Stimulated activated CD4-positive, alpha-beta T cell treated with anti-CD3 and anti-CD28 coated beads, Interleukin-1b, Interleukin-23, amount 100 ng/mL, for 4 hours (primary cell): ENCODE data around the gene FGF22.
"Not testable (repeated sequence)": the region's sequence is repeated elsewhere in the genome, so short reads cannot be mapped to it uniquely, and the experiment has no call there.

Experiments
- DNase-seq, 2 donors: peaks; one replicate each; pipeline ENCODE4 v3.0.0-alpha.2; 2020; ENCODE audit warnings: low read depth in 2 of 2

Gene FGF22

DNA sequence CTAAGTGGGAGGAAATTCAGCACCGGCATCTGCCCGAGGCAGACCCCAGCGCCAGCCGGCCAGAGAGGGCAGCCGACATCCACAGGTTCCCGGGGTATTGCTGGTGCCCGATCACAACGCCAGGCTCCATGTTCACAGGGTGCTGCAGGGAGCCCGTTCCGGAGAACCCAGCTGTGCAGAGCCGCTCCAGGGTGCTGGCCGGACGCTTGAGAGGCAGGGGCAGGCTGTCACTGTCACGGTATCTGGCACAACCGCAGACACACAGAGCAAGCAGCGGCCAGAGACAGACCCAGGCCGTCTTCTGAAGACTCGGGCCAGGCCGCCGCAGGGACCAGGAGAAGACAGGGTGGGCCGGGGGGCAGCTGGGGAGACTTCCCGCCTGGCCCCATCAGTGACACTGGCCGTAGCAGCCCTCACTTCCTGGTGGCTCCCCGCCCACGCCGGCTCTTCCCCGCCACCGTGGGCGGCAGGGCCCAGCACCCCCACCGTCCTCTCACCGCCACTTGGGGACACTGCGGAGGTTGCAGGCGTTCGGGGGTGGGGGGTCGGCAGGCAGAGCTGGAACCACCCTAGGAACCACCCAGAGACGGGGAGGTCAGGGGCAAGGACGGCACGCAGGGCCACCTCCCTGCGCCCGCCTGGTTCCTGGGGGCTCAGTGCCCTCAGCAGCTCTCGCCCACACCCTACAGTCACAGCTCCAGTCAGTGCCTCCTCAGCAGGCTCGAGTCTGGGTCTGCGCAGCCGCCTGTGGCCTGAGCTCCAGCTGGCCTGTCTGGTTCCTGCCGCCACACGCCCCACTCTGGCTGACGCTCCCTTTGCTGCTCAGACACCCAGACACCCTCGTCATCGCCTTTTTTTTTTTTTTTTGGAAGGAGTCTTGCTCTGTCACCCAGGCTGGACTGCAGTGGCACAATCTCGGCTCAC, 19.5 kb downstream of the FGF22 start:
- no peak for DNase-seq

GRCh38 chr19:660793-661426, 21.2 kb downstream of the FGF22 start:
- DNase-seq, result no peak

DNA sequence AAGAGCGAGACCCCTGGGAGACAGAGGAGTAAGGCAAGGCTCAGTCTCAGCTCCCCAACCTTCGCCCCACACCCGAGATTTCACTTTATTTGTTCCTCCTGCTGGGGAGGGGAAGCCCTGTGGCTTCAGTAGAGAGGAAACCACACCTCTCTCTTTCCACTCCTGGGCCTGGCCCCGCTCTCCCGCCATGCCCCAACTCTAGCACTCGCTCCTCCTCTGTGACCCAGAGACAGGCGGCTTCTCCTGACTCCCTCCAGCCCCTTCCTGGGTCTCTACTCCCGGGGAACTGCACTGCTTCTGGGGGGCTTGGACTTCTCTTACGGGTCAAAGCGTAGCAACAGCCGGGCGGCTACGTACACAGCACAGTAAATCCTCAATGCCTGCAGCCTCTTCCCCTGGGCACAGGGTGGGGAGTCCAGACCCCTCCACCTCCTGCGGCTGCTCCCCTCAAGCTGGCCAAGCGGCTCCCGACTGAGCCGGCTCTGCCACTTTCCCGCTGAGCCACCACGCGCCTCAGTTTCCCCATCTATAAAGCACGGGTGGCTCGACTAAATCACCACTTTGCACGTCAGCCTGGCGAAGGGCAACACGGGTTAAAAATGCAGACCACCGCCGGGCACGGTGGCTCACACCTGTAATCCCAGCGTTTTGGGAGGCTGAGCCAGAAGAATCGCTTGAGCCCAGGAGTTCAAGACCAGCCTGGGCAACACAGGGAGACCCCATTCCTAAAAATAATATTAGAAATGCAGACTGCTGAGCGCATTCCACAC, 21.9 kb downstream of the FGF22 start:
- DNase-seq, result peak; percentile 42 to 50

DNA sequence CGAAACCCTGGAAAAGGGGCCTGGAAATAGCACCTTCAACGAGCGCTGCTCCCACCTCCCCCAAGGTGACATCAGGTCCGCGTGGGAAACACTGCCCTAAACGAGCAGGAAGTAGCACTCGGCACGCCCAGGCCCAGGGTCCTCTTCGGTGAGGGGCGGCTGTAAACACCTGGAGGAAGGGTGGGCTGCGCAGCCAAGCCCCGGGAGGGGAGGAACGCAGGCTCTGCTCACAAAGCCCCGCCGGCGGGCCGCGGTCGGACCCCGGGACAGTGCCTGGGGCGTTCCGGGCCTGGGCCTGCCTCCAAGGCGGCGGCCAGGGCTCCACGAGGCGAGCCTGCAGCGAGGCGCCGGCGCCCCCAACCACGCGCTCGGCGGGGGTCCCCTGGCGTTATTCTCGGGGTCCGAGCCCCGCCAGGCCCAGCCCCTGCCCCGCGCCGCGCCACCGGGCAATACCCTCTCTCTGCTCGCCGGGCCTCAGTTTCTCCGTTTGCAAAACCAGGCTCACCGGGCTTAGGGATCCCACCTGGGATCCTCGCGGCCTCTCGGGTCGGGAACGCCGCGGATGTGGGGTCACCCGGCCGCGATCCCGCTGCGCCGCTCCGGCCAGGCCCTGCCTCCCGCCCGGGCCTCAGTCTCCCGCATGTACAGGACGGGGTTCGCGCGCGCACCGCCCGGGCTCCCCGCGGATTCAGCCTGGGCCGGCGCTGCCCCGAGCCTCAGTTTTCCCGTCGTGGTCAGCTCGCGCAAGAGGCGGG, 22.7 kb downstream of the FGF22 start:
- DNase-seq, result peak; percentile 58 to 63

GRCh38 chr19:662962-663681, 23.4 kb downstream of the FGF22 start, which contains the start of gene RNF126:
Gene RNF126 (minus strand): TSS chr19:663214. CDS start chr19:663121, 93 bp downstream.
- peak; percentile 94 to 97 for DNase-seq

- no peak for DNase-seq
Measured at GRCh38 chr19:663682-664117, 24.0 kb downstream of the FGF22 start.

DNA sequence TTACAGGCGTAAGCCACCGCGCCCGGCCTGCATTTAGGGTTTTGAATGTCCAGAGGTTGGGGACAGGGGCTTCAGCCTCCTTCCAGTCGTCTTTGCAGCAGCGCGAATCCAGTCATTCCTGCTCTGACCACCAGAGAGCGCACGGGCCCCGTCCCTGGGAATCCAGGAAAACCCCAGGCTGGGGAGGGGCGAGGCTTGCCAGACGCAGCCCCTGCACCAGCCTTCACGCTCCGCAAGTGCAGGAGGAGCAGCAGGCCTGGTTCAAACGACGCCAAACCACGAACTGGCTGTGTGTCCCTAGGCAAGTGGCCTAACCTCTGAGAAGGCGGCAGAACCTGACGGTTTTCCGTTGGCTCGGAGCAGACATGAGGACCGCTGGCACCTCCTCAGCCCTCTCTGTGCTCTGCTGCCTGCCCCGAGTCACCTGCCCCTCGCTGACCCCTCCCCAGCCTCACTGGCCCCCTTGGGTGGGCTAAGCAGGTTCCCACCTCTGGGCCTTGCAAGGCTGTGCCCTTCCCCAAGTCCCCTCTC, 25.3 kb downstream of the FGF22 start:
- peak; percentile 81 for DNase-seq

GRCh38 chr19:666985-667573, 27.4 kb downstream of the FGF22 start:
- not testable (repeated sequence) for DNase-seq

DNA sequence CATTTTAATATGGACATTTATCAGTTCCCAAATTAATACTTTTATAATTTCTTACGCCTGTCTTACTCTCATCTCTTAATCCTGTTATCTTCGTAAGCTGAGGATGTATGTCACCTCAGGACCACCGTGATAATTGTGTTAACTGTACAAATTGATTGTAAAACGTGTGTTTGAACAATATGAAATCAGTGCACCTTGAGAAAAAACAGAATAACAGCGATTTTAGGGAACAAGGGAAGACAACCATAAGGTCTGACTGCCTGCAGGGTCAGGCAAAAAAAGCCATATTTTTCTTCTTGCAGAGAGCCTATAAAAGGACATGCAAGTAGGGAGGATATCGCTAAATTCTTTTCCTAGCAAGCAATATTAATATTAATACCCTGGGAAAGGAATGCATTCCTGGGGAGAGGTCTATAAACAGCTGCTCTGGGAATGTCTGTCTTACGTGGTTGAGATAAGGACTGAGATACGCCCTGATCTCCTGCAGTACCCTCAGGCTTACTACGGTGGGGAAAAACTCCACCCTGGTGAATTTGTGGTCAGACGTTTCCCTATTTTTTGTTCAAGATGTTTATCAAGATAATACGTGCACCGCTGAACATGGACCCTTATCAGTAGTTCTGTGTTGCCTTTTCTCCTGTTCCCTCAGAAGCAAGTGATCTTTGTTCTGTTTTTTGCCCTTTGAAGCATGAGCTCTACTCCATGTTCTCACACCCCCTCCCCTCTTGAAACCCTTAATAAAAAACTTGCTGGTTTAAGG, 29.2 kb downstream of the FGF22 start:
- not testable (repeated sequence) for DNase-seq

DNA sequence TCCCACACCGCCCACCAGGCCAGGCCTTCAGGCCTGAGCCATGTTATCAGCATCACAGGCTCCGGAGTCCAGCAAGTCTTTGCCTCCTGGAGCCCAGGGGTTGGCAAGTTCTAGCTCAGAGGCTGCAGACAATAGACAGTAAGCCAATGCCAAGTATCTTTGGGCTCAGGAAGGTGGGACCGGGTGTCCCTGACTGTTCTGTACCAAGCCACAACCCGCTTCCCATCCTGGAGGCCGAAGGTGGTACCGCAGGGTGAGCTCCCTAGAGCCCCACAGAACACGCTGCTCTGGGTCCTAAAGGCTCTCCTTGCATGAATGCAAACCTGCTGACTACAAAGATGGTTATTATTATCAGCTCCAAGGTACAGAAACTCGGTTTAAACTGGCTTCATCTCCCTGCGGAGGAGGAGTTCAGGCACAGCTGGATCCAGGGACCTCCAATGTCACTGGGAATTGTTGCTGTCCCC, 31.0 kb downstream of the FGF22 start:
- DNase-seq, result no peak

DNA sequence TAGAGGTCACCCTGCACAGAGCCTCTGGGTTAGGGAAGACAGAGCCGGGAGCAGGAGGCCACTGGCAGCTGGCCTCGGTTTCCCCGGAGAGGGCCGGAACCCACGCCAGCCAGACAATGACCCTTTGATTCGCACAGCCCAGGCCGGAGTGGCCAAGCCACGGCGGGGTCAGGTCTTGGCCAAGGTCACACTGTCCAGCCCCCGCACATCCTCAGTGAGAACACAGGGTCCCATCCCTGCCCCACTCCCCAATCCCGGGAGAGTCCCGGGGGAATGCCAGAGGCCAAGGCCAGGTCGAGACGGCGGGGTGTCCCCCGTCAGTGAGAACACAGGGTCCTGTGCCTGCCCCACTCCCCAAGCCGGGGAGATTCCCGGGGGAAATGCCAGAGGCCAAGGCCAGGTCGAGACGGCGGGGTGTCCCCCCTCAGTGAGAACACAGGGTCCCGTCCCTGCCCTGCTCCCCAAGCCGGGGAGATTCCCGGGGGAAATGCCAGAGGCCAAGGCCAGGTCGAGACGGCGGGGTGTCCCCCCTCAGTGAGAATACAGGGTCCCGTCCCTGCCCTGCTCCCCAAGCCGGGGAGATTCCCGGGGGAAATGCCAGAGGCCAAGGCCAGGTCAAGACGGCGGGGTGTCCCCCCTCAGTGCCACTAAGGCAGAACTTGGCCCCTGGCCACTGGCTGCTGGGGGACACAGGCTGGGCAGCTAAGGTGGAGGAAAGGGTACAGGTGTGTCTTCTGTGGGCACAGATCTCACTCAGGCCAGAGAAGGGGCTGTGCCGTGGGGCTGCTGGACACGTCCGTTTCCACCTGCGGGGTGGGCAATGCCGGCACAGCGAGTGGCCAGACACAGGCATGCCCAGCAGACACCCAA, 34.8 kb downstream of the FGF22 start:
- DNase-seq, result no peak

DNA sequence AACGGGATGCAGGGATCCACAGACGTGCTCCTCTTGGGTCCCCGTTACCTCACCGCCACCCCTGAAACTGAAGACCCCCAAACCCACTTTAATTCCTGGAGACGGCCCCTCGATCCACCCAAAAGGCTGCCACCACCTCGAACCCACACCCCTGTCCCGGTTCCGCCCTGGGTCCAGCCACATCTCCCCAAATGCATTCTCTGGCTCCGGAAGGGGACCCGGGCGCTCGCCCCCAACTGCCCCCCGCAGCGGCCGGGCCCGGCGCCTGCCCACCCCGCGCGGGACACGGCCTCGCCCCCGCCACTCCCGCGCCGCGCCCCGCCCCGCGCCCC, 36.3 kb downstream of the FGF22 start:
- no peak for DNase-seq

- no peak for DNase-seq
Measured at GRCh38 chr19:676339-677105, 36.8 kb downstream of the FGF22 start, which contains the start of gene FSTL3. Gene FSTL3 (plus strand): TSS chr19:676392. CDS start chr19:676424, 32 bp downstream.

GRCh38 chr19:677201-677600, 37.5 kb downstream of the FGF22 start:
- no peak for DNase-seq

DNA sequence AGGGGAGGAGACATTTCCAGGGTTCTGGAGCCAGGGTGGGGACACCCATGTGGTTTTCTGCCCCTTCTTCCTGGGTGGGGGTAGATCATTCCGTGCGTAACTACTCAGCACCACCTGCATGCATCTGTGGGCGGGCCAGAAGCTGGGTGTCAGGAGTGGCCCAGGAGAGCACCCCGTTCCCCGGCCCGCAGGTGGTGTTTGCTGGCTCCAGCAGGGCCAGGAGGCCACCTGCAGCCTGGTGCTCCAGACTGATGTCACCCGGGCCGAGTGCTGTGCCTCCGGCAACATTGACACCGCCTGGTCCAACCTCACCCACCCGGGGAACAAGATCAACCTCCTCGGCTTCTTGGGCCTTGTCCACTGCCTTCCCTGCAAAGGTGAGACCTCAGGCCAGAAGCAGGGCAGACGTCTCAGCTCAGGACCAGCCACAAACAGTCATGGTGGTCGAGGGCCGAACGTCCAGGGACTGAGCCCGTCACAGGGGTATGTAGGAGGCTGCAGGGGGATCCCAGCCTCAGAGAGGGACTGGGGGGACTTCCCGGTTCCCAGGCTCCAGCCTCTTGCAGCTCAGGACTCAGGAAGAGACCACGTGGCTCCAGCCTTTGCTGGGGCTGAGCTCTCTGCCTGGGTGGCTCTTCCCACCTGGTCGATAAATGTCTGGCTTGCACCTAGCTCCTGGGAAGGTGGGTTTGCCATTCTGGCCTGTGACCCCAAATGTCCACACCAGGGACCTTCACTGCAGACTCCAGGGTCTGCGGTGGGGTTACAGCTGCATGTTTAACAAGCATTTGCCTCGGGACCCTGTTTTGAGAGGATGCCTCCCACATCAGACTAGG, 38.1 kb downstream of the FGF22 start:
- DNase-seq, result no peak

GRCh38 chr19:678791-679388, 39.2 kb downstream of the FGF22 start:
- DNase-seq, result no peak
